Measurements from ENCODE around the gene FAM117B.

FAM117B gene

GRCh38 chr2:202634556-202635427, at the start of gene FAM117B:
TSS of gene FAM117B (plus strand) at chr2:202634969. CDS start at chr2:202635188, 219 bp downstream.
- no peak; the same call in 1 of the 2 replicates for TF ChIP-seq CTCF (IDR thresholded peaks at IDR 0.05)

GRCh38 chr2:202588647-202589581, 45.9 kb upstream of the FAM117B start:
- TF ChIP-seq CTCF (IDR thresholded peaks at IDR 0.05) = peak; percentile 96

GRCh38 chr2:202589582-202589949, 45.2 kb upstream of the FAM117B start:
- no peak for TF ChIP-seq CTCF (IDR thresholded peaks at IDR 0.05)

GRCh38 chr2:202592566-202592965, 42.2 kb upstream of the FAM117B start:
- TF ChIP-seq CTCF (IDR thresholded peaks at IDR 0.05) = no peak

- no peak for TF ChIP-seq CTCF (IDR thresholded peaks at IDR 0.05)
Measured at GRCh38 chr2:202599105-202599504, 35.7 kb upstream of the FAM117B start.

- no peak for TF ChIP-seq CTCF (IDR thresholded peaks at IDR 0.05)
Measured at GRCh38 chr2:202599911-202600310, 34.9 kb upstream of the FAM117B start.

GRCh38 chr2:202604699-202605098, 30.1 kb upstream of the FAM117B start:
- no peak for TF ChIP-seq CTCF (IDR thresholded peaks at IDR 0.05)
